Measurements from ENCODE around the gene NFKBIB.

The NFKBIB gene

GRCh38 chr19:38888876-38889275, 10.9 kb upstream of the NFKBIB start:
- Histone ChIP-seq H3K27ac (ENCODE audit: low read length) (no peak overlapping the region), H4K20me1 (ENCODE audit: insufficient read depth, low read length) (no peaks in the 10 kb centered on the region), H3K27me3 (ENCODE audit: insufficient read depth, low read length, poor library complexity) (no peaks in the 10 kb centered on the region), H3K36me3 (ENCODE audit: insufficient read depth, low read length) (peaks cover 29% of the 10 kb centered on the region), H3K4me3 (ENCODE audit: low read depth in 1 of 2, low read length in 2 of 2) (no peak overlapping the region), H2AFZ (ENCODE audit: low read depth, low read length) (no peak overlapping the region), H3K9me3 (ENCODE audit: insufficient read depth, low read length, severe bottlenecking) (no peaks in the 10 kb centered on the region), H3K79me2 (ENCODE audit: insufficient read depth, low read length) (no peaks in the 10 kb centered on the region), H3K9ac (ENCODE audit: low read depth, low read length) (no peak overlapping the region), H3K4me1 (ENCODE audit: insufficient read depth, low read length) (no peaks in the 10 kb centered on the region), H3K4me2 (ENCODE audit: insufficient read depth, low read length) (no peak overlapping the region)
- ATAC-seq (ENCODE audit: insufficient read depth, low read depth) = no peak
- TF ChIP-seq CTCF (IDR thresholded peaks at IDR 0.05; ENCODE audit: borderline replicate concordance, extremely low read depth, low read length, poor library complexity, severe bottlenecking) = no peak
- no peak for TF ChIP-seq EZH2 (IDR thresholded peaks at IDR 0.05; ENCODE audit: borderline replicate concordance, low read depth, low read length, severe bottlenecking)
- no peak for DNase-seq

- H3K27ac ChIP-seq (ENCODE audit: low read length) = no peak overlapping the region
- H3K79me2 ChIP-seq (ENCODE audit: insufficient read depth, low read length) = no peaks in the 10 kb centered on the region
- H3K36me3 ChIP-seq (ENCODE audit: insufficient read depth, low read length) = peaks cover 29% of the 10 kb centered on the region
- no peak overlapping the region for H3K4me3 ChIP-seq (ENCODE audit: low read depth in 1 of 2, low read length in 2 of 2)
- H3K4me2 ChIP-seq (ENCODE audit: insufficient read depth, low read length) = no peak overlapping the region
- no peaks in the 10 kb centered on the region for H3K4me1 ChIP-seq (ENCODE audit: insufficient read depth, low read length)
- H3K9me3 ChIP-seq (ENCODE audit: insufficient read depth, low read length, severe bottlenecking) = no peaks in the 10 kb centered on the region
- H4K20me1 ChIP-seq (ENCODE audit: insufficient read depth, low read length) = no peaks in the 10 kb centered on the region
- no peaks in the 10 kb centered on the region for H3K27me3 ChIP-seq (ENCODE audit: insufficient read depth, low read length, poor library complexity)
- DNase-seq (no peak), ATAC-seq (ENCODE audit: insufficient read depth, low read depth) (no peak)
- H2AFZ ChIP-seq (ENCODE audit: low read depth, low read length) = no peak overlapping the region
- H3K9ac ChIP-seq (ENCODE audit: low read depth, low read length) = no peak overlapping the region
- TF ChIP-seq EZH2 (IDR thresholded peaks at IDR 0.05; ENCODE audit: borderline replicate concordance, low read depth, low read length, severe bottlenecking) (no peak), CTCF (IDR thresholded peaks at IDR 0.05; ENCODE audit: borderline replicate concordance, extremely low read depth, low read length, poor library complexity, severe bottlenecking) (no peak)
Observed at GRCh38 chr19:38889803-38890202, 10.0 kb upstream of the NFKBIB start.

GRCh38 chr19:38890686-38891085, 9.1 kb upstream of the NFKBIB start:
- H2AFZ ChIP-seq (ENCODE audit: low read depth, low read length) = no peak overlapping the region
- H3K9me3 ChIP-seq (ENCODE audit: insufficient read depth, low read length, severe bottlenecking) = no peaks in the 10 kb centered on the region
- H3K9ac ChIP-seq (ENCODE audit: low read depth, low read length) = no peak overlapping the region
- no peaks in the 10 kb centered on the region for H3K27me3 ChIP-seq (ENCODE audit: insufficient read depth, low read length, poor library complexity)
- TF ChIP-seq EZH2 (IDR thresholded peaks at IDR 0.05; ENCODE audit: borderline replicate concordance, low read depth, low read length, severe bottlenecking) = no peak
- no peak for TF ChIP-seq CTCF (IDR thresholded peaks at IDR 0.05; ENCODE audit: borderline replicate concordance, extremely low read depth, low read length, poor library complexity, severe bottlenecking)
- H3K79me2 ChIP-seq (ENCODE audit: insufficient read depth, low read length) = no peaks in the 10 kb centered on the region
- peaks cover 29% of the 10 kb centered on the region for H3K36me3 ChIP-seq (ENCODE audit: insufficient read depth, low read length)
- no peaks in the 10 kb centered on the region for H4K20me1 ChIP-seq (ENCODE audit: insufficient read depth, low read length)
- DNase-seq (no peak), ATAC-seq (ENCODE audit: insufficient read depth, low read depth) (no peak)
- no peak overlapping the region for H3K27ac ChIP-seq (ENCODE audit: low read length)
- H3K4me3 ChIP-seq (ENCODE audit: low read depth in 1 of 2, low read length in 2 of 2) = no peak overlapping the region
- no peaks in the 10 kb centered on the region for H3K4me1 ChIP-seq (ENCODE audit: insufficient read depth, low read length)
- no peak overlapping the region for H3K4me2 ChIP-seq (ENCODE audit: insufficient read depth, low read length)

GRCh38 chr19:38891771-38892170, 8.0 kb upstream of the NFKBIB start:
- H3K79me2 ChIP-seq (ENCODE audit: insufficient read depth, low read length) = peaks cover 2% of the 10 kb centered on the region; the same call in 1 of the 2 replicates
- H4K20me1 ChIP-seq (ENCODE audit: insufficient read depth, low read length) = no peaks in the 10 kb centered on the region
- TF ChIP-seq CTCF (IDR thresholded peaks at IDR 0.05; ENCODE audit: borderline replicate concordance, extremely low read depth, low read length, poor library complexity, severe bottlenecking) (no peak), EZH2 (IDR thresholded peaks at IDR 0.05; ENCODE audit: borderline replicate concordance, low read depth, low read length, severe bottlenecking) (no peak)
- H3K4me2 ChIP-seq (ENCODE audit: insufficient read depth, low read length) = no peak overlapping the region
- H3K4me1 ChIP-seq (ENCODE audit: insufficient read depth, low read length) = no peaks in the 10 kb centered on the region
- DNase-seq (no peak), ATAC-seq (ENCODE audit: insufficient read depth, low read depth) (no peak)
- peaks cover 29% of the 10 kb centered on the region for H3K36me3 ChIP-seq (ENCODE audit: insufficient read depth, low read length)
- H3K27me3 ChIP-seq (ENCODE audit: insufficient read depth, low read length, poor library complexity) = no peaks in the 10 kb centered on the region
- no peak overlapping the region for H3K27ac ChIP-seq (ENCODE audit: low read length)
- H3K9me3 ChIP-seq (ENCODE audit: insufficient read depth, low read length, severe bottlenecking) = no peaks in the 10 kb centered on the region
- no peak overlapping the region for H3K9ac ChIP-seq (ENCODE audit: low read depth, low read length)
- H2AFZ ChIP-seq (ENCODE audit: low read depth, low read length) = no peak overlapping the region
- H3K4me3 ChIP-seq (ENCODE audit: low read depth in 1 of 2, low read length in 2 of 2) = no peak overlapping the region
